Activated B cell treated with CpG ODN at 0.5 μM for 24 hours (primary cell): Measurements from ENCODE around the gene TPTE. TPM values are rescaled to one million over a fixed set of nuclear protein-coding genes. Genes with fewer than 3 reads are reported as not detected.
"Not testable (repeated sequence)": the region's sequence is repeated elsewhere in the genome, so short reads cannot be mapped to it uniquely, and the experiment has no call there.

Experiments
- ATAC-seq: fragments of 200-7000 bp; cut with Tn5 transposase; one replicate; pipeline ENCODE4 v1.10.0; 2021; ENCODE audit warnings: low read depth, mild to moderate bottlenecking, moderate library complexity
- CTCF ChIA-PET: fragments of 350-600 bp; sonication (Branson Sonifier 250); formaldehyde crosslinking; loops from one replicate; lab custom pipeline; 2021; ENCODE audit warnings: antibody characterized with exemption; lab: Charles Lee
- POLR2A ChIA-PET: fragments of 350-600 bp; sonication (Branson Sonifier 250); formaldehyde crosslinking; loops from one replicate; lab custom pipeline; 2021; ENCODE audit warnings: antibody characterized with exemption; lab: Charles Lee
- DNase-seq: peaks from one replicate; pipeline ENCODE4 v3.0.0; 2022
- H3K27ac Mint-ChIP-seq: one replicate; pipeline ENCODE4 v1.8.0; 2020; ENCODE audit warnings: mixed read lengths
- H3K27me3 Mint-ChIP-seq: one replicate; pipeline ENCODE4 v1.8.0; 2021; ENCODE audit warnings: mixed read lengths
- H3K36me3 Mint-ChIP-seq: one replicate; pipeline ENCODE4 v1.8.0; 2021; ENCODE audit warnings: low read depth, mixed read lengths
- H3K4me1 Mint-ChIP-seq: one replicate; pipeline ENCODE4 v1.8.0; 2021; ENCODE audit warnings: mixed read lengths
- H3K4me3 Mint-ChIP-seq: one replicate; pipeline ENCODE4 v1.8.0; 2020; ENCODE audit warnings: mild to moderate bottlenecking, mixed read lengths
- H3K9me3 Mint-ChIP-seq: one replicate; pipeline ENCODE4 v1.8.0; 2020; ENCODE audit warnings: mixed read lengths
- CTCF ChIP-seq: fragments of 200-600 bp; IDR thresholded peaks from one replicate; pipeline ENCODE4 v1.8.0; 2022; ENCODE audit warnings: antibody characterized with exemption, mild to moderate bottlenecking
- intact Hi-C: fragments of 100-400 bp; cut with micrococcal nuclease; formaldehyde crosslinking; loops from one replicate; pipeline ENCODE4 v1.15.1; 2024
- total RNA-seq: library from RNA; stranded (reverse); gene quantifications from 2 replicates; pipeline ENCODE4 v1.2.3, GENCODE V29; 2022

Gene TPTE
- total RNA-seq, 1 donor from 2014 or later, result not detected

GRCh38 chr21:10614285-10614684 lies 92.9 kb downstream of the TPTE start:
- H3K27me3 Mint-ChIP-seq, CTCF ChIA-PET, intact Hi-C loops, DNase-seq, H3K27ac Mint-ChIP-seq, POLR2A ChIA-PET, ATAC-seq, H3K4me1 Mint-ChIP-seq, H3K4me3 Mint-ChIP-seq, H3K9me3 Mint-ChIP-seq, H3K36me3 Mint-ChIP-seq: not testable (repeated sequence)

- H3K4me1 Mint-ChIP-seq, H3K27me3 Mint-ChIP-seq, H3K27ac Mint-ChIP-seq, H3K9me3 Mint-ChIP-seq, POLR2A ChIA-PET, CTCF ChIA-PET, H3K36me3 Mint-ChIP-seq, ATAC-seq, H3K4me3 Mint-ChIP-seq, intact Hi-C loops, DNase-seq: not testable (repeated sequence)
Measured at GRCh38 chr21:10616061-10616460, 94.7 kb downstream of the TPTE start.

GRCh38 chr21:10616535-10616934 lies 95.2 kb downstream of the TPTE start:
- TF ChIP-seq CTCF, result no peak
- no peak for DNase-seq
- no peaks in the 10 kb centered on the region for H3K4me1 Mint-ChIP-seq
- H3K27me3 Mint-ChIP-seq, result no peaks in the 10 kb centered on the region
- intact Hi-C loops, result no loop called here
- H3K9me3 Mint-ChIP-seq, result peaks cover 4% of the 10 kb centered on the region
- ChIA-PET CTCF (no interaction called here), POLR2A (no interaction called here)
- no peaks in the 10 kb centered on the region for H3K36me3 Mint-ChIP-seq
- H3K27ac Mint-ChIP-seq, result no peak overlapping the region
- no peak for ATAC-seq
- no peak overlapping the region for H3K4me3 Mint-ChIP-seq

GRCh38 chr21:10617133-10617752 lies 95.9 kb downstream of the TPTE start:
- POLR2A ChIA-PET, H3K27me3 Mint-ChIP-seq, H3K4me1 Mint-ChIP-seq, H3K27ac Mint-ChIP-seq, H3K9me3 Mint-ChIP-seq, ATAC-seq, intact Hi-C loops, DNase-seq, H3K36me3 Mint-ChIP-seq, H3K4me3 Mint-ChIP-seq, CTCF ChIA-PET: not testable (repeated sequence)
- TF ChIP-seq CTCF, result peak; percentile 36

GRCh38 chr21:10627316-10627863 lies 106.0 kb downstream of the TPTE start:
- Mint-ChIP-seq H3K36me3 (no peaks in the 10 kb centered on the region), H3K9me3 (peaks cover 2% of the 10 kb centered on the region), H3K4me1 (no peaks in the 10 kb centered on the region), H3K27me3 (no peaks in the 10 kb centered on the region), H3K4me3 (no peak overlapping the region), H3K27ac (no peak overlapping the region)
- DNase-seq (no peak), ATAC-seq (no peak)
- intact Hi-C loops, result no loop called here
- CTCF ChIA-PET, result no interaction called here
- TF ChIP-seq CTCF, result no peak
- POLR2A ChIA-PET, result no interaction called here

GRCh38 chr21:10629239-10629638 lies 107.9 kb downstream of the TPTE start:
- H3K4me1 Mint-ChIP-seq, CTCF ChIA-PET, H3K27ac Mint-ChIP-seq, H3K9me3 Mint-ChIP-seq, POLR2A ChIA-PET, DNase-seq, intact Hi-C loops, H3K4me3 Mint-ChIP-seq, ATAC-seq, H3K36me3 Mint-ChIP-seq, H3K27me3 Mint-ChIP-seq: not testable (repeated sequence)

GRCh38 chr21:10630829-10631228 lies 109.4 kb downstream of the TPTE start:
- POLR2A ChIA-PET, intact Hi-C loops, H3K27me3 Mint-ChIP-seq: not testable (repeated sequence)

GRCh38 chr21:10631316-10631715 lies 109.9 kb downstream of the TPTE start:
- H3K4me1 Mint-ChIP-seq, POLR2A ChIA-PET, DNase-seq, H3K4me3 Mint-ChIP-seq, CTCF ChIA-PET, H3K36me3 Mint-ChIP-seq, intact Hi-C loops, H3K27me3 Mint-ChIP-seq, H3K9me3 Mint-ChIP-seq, ATAC-seq, H3K27ac Mint-ChIP-seq: not testable (repeated sequence)

More at GRCh38 chr21:10630829-10631228, 109.4 kb downstream of the TPTE start:
- H3K36me3 Mint-ChIP-seq, ATAC-seq, H3K9me3 Mint-ChIP-seq, H3K27ac Mint-ChIP-seq, DNase-seq, H3K4me3 Mint-ChIP-seq, CTCF ChIA-PET, H3K4me1 Mint-ChIP-seq: not testable (repeated sequence)

- DNase-seq, H3K36me3 Mint-ChIP-seq, CTCF ChIA-PET, POLR2A ChIA-PET, H3K27ac Mint-ChIP-seq, H3K4me1 Mint-ChIP-seq, intact Hi-C loops, ATAC-seq, H3K9me3 Mint-ChIP-seq, H3K4me3 Mint-ChIP-seq, H3K27me3 Mint-ChIP-seq: not testable (repeated sequence)
Measured at GRCh38 chr21:10638144-10638543, 116.8 kb downstream of the TPTE start.
